Right atrium auricular region (tissue), 2 donors: ENCODE data around the gene CALHM4. TPM values are rescaled to one million over a fixed set of nuclear protein-coding genes. Genes with fewer than 3 reads are reported as not detected.

Experiments used
- DNase-seq: peaks from one replicate; pipeline ENCODE4 v3.0.0-alpha.2; 2019; ENCODE audit warnings: low spot score
- H3K27ac ChIP-seq, 2 donors: fragments of 200-600 bp; sonication (generic); 1 replicate in 1 of 2; 2 replicates in 1 of 2; pipeline ENCODE4 v1.5.1; 2016 to 2019
- H3K27me3 ChIP-seq, 2 donors: fragments of 200-600 bp; sonication (generic); one replicate each; pipeline versions ENCODE4 v1.5.1 to v1.6.0; 2017 to 2019
- H3K36me3 ChIP-seq: fragments of 200-600 bp; sonication (generic); one replicate; pipeline ENCODE4 v1.5.1; 2016
- H3K4me1 ChIP-seq, 2 donors: fragments of 200-600 bp; sonication (generic); one replicate each; pipeline versions ENCODE4 v1.5.1 to v1.6.0; 2017 to 2019
- H3K4me3 ChIP-seq, 2 donors: fragments of 200-600 bp; sonication (generic); 1 replicate in 1 of 2; 2 replicates in 1 of 2; pipeline ENCODE4 v1.5.1; 2017 to 2019; ENCODE audit warnings: mild to moderate bottlenecking in 1 of 2, moderate library complexity in 1 of 2
- H3K9me3 ChIP-seq, 2 donors: fragments of 200-600 bp; sonication (generic); one replicate each; pipeline ENCODE4 v1.5.1; 2019
- CTCF ChIP-seq, 2 donors: fragments of 200-600 bp; sonication (generic); IDR thresholded peaks; one replicate each; pipeline ENCODE4 v1.5.1; 2019; ENCODE audit warnings: antibody characterized with exemption in 2 of 2
- total RNA-seq, 2 donors: library from RNA; depleted of rRNA; stranded (reverse); fragments of >200 nt; gene quantifications; one replicate each; pipeline ENCODE4 v1.1.0, GENCODE V29; 2016

The CALHM4 gene
- total RNA-seq, 2 donors from 2014 or later, result not detected

GRCh38 chr6:116605935-116606334, 52.4 kb downstream of the CALHM4 start:
- no peak overlapping the region for H3K4me3 ChIP-seq
- no peak for TF ChIP-seq CTCF (IDR thresholded peaks at IDR 0.05)
- H3K27ac ChIP-seq, result no peak overlapping the region
- H3K36me3 ChIP-seq, result peaks cover 11% of the 10 kb centered on the region
- DNase-seq, result no peak
- H3K27me3 ChIP-seq, result no peaks in the 10 kb centered on the region
- no peaks in the 10 kb centered on the region for H3K9me3 ChIP-seq
- H3K4me1 ChIP-seq, result no peaks in the 10 kb centered on the region

Other genes with a start within 250 kb of the CALHM4 start
- gene DSE, start 182.8 kb upstream of the CALHM4 start, total RNA-seq, result 10 to 100 TPM; 19.4 to 31.7 TPM
- 1 to 10 TPM; 2.3 to 3.1 TPM for gene CALHM6, start 92.4 kb upstream of the CALHM4 start, total RNA-seq
- gene CALHM5, start 42.1 kb upstream of the CALHM4 start, total RNA-seq, result 1 to 10 TPM; 2.3 to 3.4 TPM
- under 1 TPM in 1 of 2 donors, not detected in 1; 0.20 TPM for gene TRAPPC3L, start 8.1 kb upstream of the CALHM4 start, total RNA-seq
- 10 to 100 TPM; 42.2 to 46.9 TPM for gene RWDD1, start 17.8 kb downstream of the CALHM4 start, total RNA-seq
- gene RSPH4A, start 62.7 kb downstream of the CALHM4 start, total RNA-seq, result under 1 TPM in 1 of 2 donors, not detected in 1; 0.16 TPM
- 1 to 10 TPM; 3.9 to 4.6 TPM for gene ZUP1, start 115.0 kb downstream of the CALHM4 start, total RNA-seq
- 1 to 10 TPM; 5.1 to 6.9 TPM for gene KPNA5, start 127.5 kb downstream of the CALHM4 start, total RNA-seq
- gene FAM162B, start 212.0 kb downstream of the CALHM4 start, total RNA-seq, result 1 to 10 TPM; 1.4 to 4.8 TPM